Brain microvascular endothelial cell (primary cell): ENCODE measurements around the gene FNBP1.

Experiments used
- DNase-seq: peaks from one replicate; pipeline ENCODE4 v3.0.0-alpha.2; 2020
- H3K27ac ChIP-seq: fragments of 250-450 bp; sonication (Bioruptor Pico); 2 replicates; pipeline ENCODE4 v1.5.1; 2020; ENCODE audit warnings: mild to moderate bottlenecking, moderate library complexity
- H3K27me3 ChIP-seq: fragments of 250-450 bp; sonication (Bioruptor Pico); replicated peaks from 2 replicates; pipeline ENCODE4 v1.5.1; 2020; ENCODE audit warnings: mild to moderate bottlenecking
- H3K36me3 ChIP-seq: fragments of 250-450 bp; sonication (Bioruptor Pico); replicated peaks from 2 replicates; pipeline ENCODE4 v1.5.1; 2020; ENCODE audit warnings: mild to moderate bottlenecking
- H3K4me3 ChIP-seq: 2 replicates; pipeline ENCODE4 v1.5.1; 2011; ENCODE audit warnings: low read depth, mild to moderate bottlenecking, control low read depth, low read length, moderate library complexity
- CTCF ChIP-seq: IDR thresholded peaks from 2 replicates; pipeline ENCODE4 v1.5.1; 2011; ENCODE audit warnings: low read depth, mild to moderate bottlenecking, moderate library complexity, low read length, control low read depth, inconsistent platforms; ENCODE audit errors: missing control alignments
- in situ Hi-C: cut with HindIII; loops from 2 replicates; pipeline ENCODE4 v1.10.0; 2017; ENCODE audit warnings: low sequenced_read_pairs, low pct_ligation_motif_present

The FNBP1 gene

GRCh38 chr9:130051855-130052254, 8.9 kb upstream of the FNBP1 start:
- Histone ChIP-seq H3K27me3 (no peaks in the 10 kb centered on the region), H3K4me3 (no peak overlapping the region), H3K27ac (no peak overlapping the region), H3K36me3 (no peaks in the 10 kb centered on the region)
- no peak for TF ChIP-seq CTCF
- no peak for DNase-seq
- in situ Hi-C loops = no loop called here

DNA sequence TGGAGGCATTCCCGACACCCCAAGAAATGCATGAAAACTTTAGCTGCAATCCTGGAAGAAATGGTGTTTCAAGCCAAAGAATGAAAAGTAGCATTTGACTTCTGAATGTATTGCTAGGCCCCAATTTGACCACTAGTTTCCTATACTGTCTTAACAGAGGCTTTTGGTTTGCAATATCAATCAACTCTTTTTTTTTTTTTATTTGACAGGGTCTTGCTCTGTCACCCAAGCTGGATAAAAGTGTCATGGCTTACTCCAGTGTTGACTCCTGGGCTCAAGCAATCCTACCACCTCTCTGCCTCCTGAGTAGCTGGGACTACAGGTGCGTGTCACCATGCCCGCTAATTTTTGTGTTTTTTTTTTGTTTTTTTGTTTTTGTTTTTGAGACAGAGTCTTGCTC, 7.5 kb upstream of the FNBP1 start:
- TF ChIP-seq CTCF = no peak
- in situ Hi-C loops = no loop called here
- no peak overlapping the region for H3K27ac ChIP-seq
- H3K36me3 ChIP-seq = no peaks in the 10 kb centered on the region
- H3K27me3 ChIP-seq = no peaks in the 10 kb centered on the region
- no peak overlapping the region for H3K4me3 ChIP-seq
- no peak for DNase-seq

DNA sequence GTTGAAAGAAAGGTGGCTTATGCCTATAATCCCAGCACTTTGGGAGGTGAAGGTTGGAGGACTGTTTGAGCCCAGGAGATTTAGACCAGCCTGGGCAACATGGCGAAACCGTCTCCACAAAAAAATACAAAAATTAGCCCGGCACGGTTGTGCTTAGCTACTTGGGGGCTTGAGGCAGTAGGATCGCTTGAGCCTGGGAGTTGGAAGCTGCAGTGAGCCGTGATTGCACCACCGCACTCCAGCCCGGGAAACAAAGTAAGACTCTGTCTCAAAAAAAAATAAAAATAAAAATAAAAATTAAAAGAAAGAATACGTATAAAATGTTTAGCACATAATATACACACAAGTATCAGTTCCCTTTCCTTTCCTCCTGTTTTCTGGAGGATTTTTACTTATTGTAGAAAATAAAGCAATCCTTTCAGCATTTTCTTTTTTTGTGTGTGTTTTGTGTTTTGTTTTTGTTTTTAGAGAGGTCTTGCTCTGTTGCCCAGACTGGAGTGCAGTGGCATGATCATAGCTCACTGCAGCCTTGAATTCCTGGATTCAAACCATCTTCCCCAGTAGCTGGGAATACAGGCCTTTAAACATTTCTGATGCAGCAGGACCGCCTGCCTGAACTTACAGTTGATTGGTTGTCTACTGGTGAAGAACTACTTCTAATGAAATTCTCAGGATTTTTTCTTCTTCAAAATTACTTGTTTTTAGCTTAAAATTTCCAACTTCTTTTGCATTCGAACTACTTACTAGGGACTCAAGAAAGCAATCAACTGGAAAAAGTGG, 6.6 kb upstream of the FNBP1 start:
- Histone ChIP-seq H3K27me3 (no peaks in the 10 kb centered on the region), H3K27ac (no peak overlapping the region), H3K4me3 (no peak overlapping the region), H3K36me3 (no peaks in the 10 kb centered on the region)
- in situ Hi-C loops = no loop called here
- TF ChIP-seq CTCF = no peak
- DNase-seq = no peak

- DNase-seq = no peak
- Histone ChIP-seq H3K27me3 (no peaks in the 10 kb centered on the region), H3K27ac (no peak overlapping the region), H3K4me3 (no peak overlapping the region), H3K36me3 (no peaks in the 10 kb centered on the region)
- in situ Hi-C loops = no loop called here
- TF ChIP-seq CTCF = no peak
Observed at GRCh38 chr9:130045725-130046450, 2.9 kb upstream of the FNBP1 start.

DNA sequence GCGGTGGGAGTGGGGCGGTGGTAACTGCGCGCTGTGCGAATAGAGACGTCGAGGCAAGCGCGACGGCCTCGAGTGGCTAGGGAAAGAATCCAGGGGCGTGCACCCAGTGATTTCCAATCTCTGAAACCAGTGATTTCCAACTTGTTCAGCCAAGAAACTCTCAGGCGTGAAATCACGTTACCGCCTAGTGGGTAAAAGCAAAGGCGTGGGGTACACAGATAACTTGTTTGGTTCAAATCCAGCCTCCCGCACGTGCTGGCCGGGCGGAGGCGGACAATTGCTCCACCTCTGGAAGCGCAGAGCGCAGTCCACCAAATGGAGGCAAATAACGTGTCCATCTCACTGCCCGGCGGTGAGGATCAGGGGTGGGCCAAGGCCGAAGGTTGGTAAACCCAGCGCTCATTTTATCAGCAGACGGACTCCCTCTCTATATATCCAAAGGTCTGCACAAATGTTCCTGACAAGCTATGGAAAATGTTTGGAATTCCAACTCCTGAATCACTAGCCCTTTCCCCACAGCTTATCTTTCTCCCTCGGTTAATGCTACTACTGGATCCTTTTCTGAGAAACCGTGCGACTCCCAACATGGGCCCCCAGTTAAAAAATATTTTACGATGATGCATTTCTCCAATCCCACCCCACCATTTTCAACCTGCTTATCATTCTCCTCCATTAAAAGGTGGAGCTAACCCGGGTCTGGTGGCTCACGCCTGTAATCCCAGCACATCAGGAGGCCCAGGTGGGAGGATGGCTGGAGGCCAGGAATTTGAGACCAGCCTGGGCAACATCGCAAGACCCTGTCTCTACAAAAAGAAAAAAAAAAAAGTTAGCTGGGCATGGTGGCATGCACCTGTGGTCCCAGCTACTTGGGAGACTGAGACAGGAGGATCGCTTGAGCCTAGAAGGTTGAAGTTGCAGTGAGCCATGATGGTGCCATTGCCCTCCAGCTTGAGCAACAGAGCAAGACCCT, 950 bp upstream of the FNBP1 start:
- DNase-seq = no peak
- Histone ChIP-seq H3K36me3 (no peaks in the 10 kb centered on the region), H3K4me3 (peak overlapping the region; percentile 76), H3K27me3 (no peaks in the 10 kb centered on the region), H3K27ac (peak overlapping the region; percentile 6)
- TF ChIP-seq CTCF = peak; percentile 16
- in situ Hi-C loops = no loop called here
